ENCODE measurements around the gene PKN1. TPM values are rescaled to one million over a fixed set of nuclear protein-coding genes. Genes with fewer than 3 reads are reported as not detected.

PKN1 gene
- total RNA-seq, 1 donor from 2014 or later = 159 TPM

- peaks cover 93% of the 10 kb centered on the region for H3K36me3 ChIP-seq
- H3K9me3 ChIP-seq = no peaks in the 10 kb centered on the region
- no peak overlapping the region for H3K4me3 ChIP-seq
- ATAC-seq = no peak
- H3K27me3 ChIP-seq = no peaks in the 10 kb centered on the region
- H3K27ac ChIP-seq = no peak overlapping the region
- peaks cover 8% of the 10 kb centered on the region for H3K4me1 ChIP-seq
- TF ChIP-seq CTCF (IDR thresholded peaks at IDR 0.05) = no peak
- no peak for DNase-seq
- intact Hi-C loops (cut with DNase I) = no loop called here
These were observed 23.7 kb upstream of the PKN1 start for GRCh38 chr19:14409146-14410023.

- H3K4me3 ChIP-seq = no peak overlapping the region
These were observed 22.7 kb upstream of the PKN1 start for GRCh38 chr19:14410091-14411051.

GRCh38 chr19:14411161-14411937, 21.8 kb upstream of the PKN1 start:
- Histone ChIP-seq H3K27me3 (no peaks in the 10 kb centered on the region), H3K9me3 (no peaks in the 10 kb centered on the region), H3K4me1 (peaks cover 11% of the 10 kb centered on the region), H3K27ac (no peak overlapping the region), H3K36me3 (peaks cover 75% of the 10 kb centered on the region), H3K4me3 (no peak overlapping the region)
- TF ChIP-seq CTCF (IDR thresholded peaks at IDR 0.05) = no peak
- no peak for ATAC-seq
- intact Hi-C loops (cut with DNase I) = no loop called here
- no peak for DNase-seq

More at GRCh38 chr19:14410091-14411051, 22.7 kb upstream of the PKN1 start:
- no peak overlapping the region for H3K27ac ChIP-seq
- TF ChIP-seq CTCF (IDR thresholded peaks at IDR 0.05) = no peak
- no peak for DNase-seq
- peaks cover 8% of the 10 kb centered on the region for H3K4me1 ChIP-seq
- peak; percentile 1 for ATAC-seq
- H3K27me3 ChIP-seq = no peaks in the 10 kb centered on the region
- intact Hi-C loops (cut with DNase I) = no loop called here
- no peaks in the 10 kb centered on the region for H3K9me3 ChIP-seq
- H3K36me3 ChIP-seq = peaks cover 83% of the 10 kb centered on the region

- TF ChIP-seq CTCF (IDR thresholded peaks at IDR 0.05) = no peak
- intact Hi-C loops (cut with DNase I) = no loop called here
- Histone ChIP-seq H3K9me3 (no peaks in the 10 kb centered on the region), H3K27ac (no peak overlapping the region), H3K4me3 (no peak overlapping the region), H3K4me1 (peaks cover 13% of the 10 kb centered on the region), H3K27me3 (no peaks in the 10 kb centered on the region), H3K36me3 (peaks cover 69% of the 10 kb centered on the region)
- DNase-seq (no peak), ATAC-seq (no peak)
These were observed 21.2 kb upstream of the PKN1 start for GRCh38 chr19:14411938-14412245.

- Histone ChIP-seq H3K27ac (no peak overlapping the region), H3K27me3 (no peaks in the 10 kb centered on the region), H3K9me3 (no peaks in the 10 kb centered on the region), H3K4me1 (peaks cover 17% of the 10 kb centered on the region), H3K4me3 (no peak overlapping the region), H3K36me3 (peaks cover 64% of the 10 kb centered on the region)
- intact Hi-C loops (cut with DNase I) = no loop called here
- no peak for DNase-seq
- ATAC-seq = no peak
- no peak for TF ChIP-seq CTCF (IDR thresholded peaks at IDR 0.05)
These were observed 20.6 kb upstream of the PKN1 start for GRCh38 chr19:14412324-14412995.
